Measurements from ENCODE around the gene TMEM52B.

TMEM52B gene

GRCh38 chr12:10159280-10159679 is 19.6 kb upstream of the TMEM52B start:
- Histone ChIP-seq H3K9ac (ENCODE audit: low read depth, low read length) (no peak overlapping the region), H3K36me3 (ENCODE audit: insufficient read depth, low read length) (no peaks in the 10 kb centered on the region), H3K4me1 (ENCODE audit: insufficient read depth, low read length) (no peaks in the 10 kb centered on the region), H3K9me3 (ENCODE audit: control insufficient read depth, insufficient read depth, low read length) (no peaks in the 10 kb centered on the region)

GRCh38 chr12:10160617-10161385 is 18.0 kb upstream of the TMEM52B start:
- no peaks in the 10 kb centered on the region for H3K36me3 ChIP-seq (ENCODE audit: insufficient read depth, low read length)
- H3K4me1 ChIP-seq (ENCODE audit: insufficient read depth, low read length) = no peaks in the 10 kb centered on the region
- no peak overlapping the region for H3K9ac ChIP-seq (ENCODE audit: low read depth, low read length)
- no peaks in the 10 kb centered on the region for H3K9me3 ChIP-seq (ENCODE audit: control insufficient read depth, insufficient read depth, low read length)

- Histone ChIP-seq H3K9me3 (ENCODE audit: control insufficient read depth, insufficient read depth, low read length) (no peaks in the 10 kb centered on the region), H3K4me1 (ENCODE audit: insufficient read depth, low read length) (no peaks in the 10 kb centered on the region), H3K36me3 (ENCODE audit: insufficient read depth, low read length) (no peaks in the 10 kb centered on the region), H3K9ac (ENCODE audit: low read depth, low read length) (no peak overlapping the region)
These were observed 15.7 kb upstream of the TMEM52B start for GRCh38 chr12:10163084-10163483.

GRCh38 chr12:10165421-10165820 is 13.4 kb upstream of the TMEM52B start:
- H3K4me1 ChIP-seq (ENCODE audit: insufficient read depth, low read length) = 0 out of 2 replicates have a peak, but pooled peaks cover 4% of the 10 kb centered on the region
- no peaks in the 10 kb centered on the region for H3K36me3 ChIP-seq (ENCODE audit: insufficient read depth, low read length)
- no peaks in the 10 kb centered on the region for H3K9me3 ChIP-seq (ENCODE audit: control insufficient read depth, insufficient read depth, low read length)

GRCh38 chr12:10167599-10167998 is 11.2 kb upstream of the TMEM52B start:
- Histone ChIP-seq H3K9ac (ENCODE audit: low read depth, low read length) (no peak overlapping the region), H3K4me1 (ENCODE audit: insufficient read depth, low read length) (0 out of 2 replicates have a peak, but pooled peaks cover 4% of the 10 kb centered on the region), H3K9me3 (ENCODE audit: control insufficient read depth, insufficient read depth, low read length) (no peaks in the 10 kb centered on the region), H3K36me3 (ENCODE audit: insufficient read depth, low read length) (no peaks in the 10 kb centered on the region)

More at GRCh38 chr12:10165421-10165820, 13.4 kb upstream of the TMEM52B start:
- no peak overlapping the region for H3K9ac ChIP-seq (ENCODE audit: low read depth, low read length)

- no peaks in the 10 kb centered on the region for H3K9me3 ChIP-seq (ENCODE audit: control insufficient read depth, insufficient read depth, low read length)
- no peak overlapping the region for H3K9ac ChIP-seq (ENCODE audit: low read depth, low read length)
- H3K4me1 ChIP-seq (ENCODE audit: insufficient read depth, low read length) = 0 out of 2 replicates have a peak, but pooled peaks cover 4% of the 10 kb centered on the region
- no peaks in the 10 kb centered on the region for H3K36me3 ChIP-seq (ENCODE audit: insufficient read depth, low read length)
These were observed 9.7 kb upstream of the TMEM52B start for GRCh38 chr12:10169104-10169503.

GRCh38 chr12:10170216-10170615 is 8.6 kb upstream of the TMEM52B start:
- Histone ChIP-seq H3K9ac (ENCODE audit: low read depth, low read length) (no peak overlapping the region), H3K9me3 (ENCODE audit: control insufficient read depth, insufficient read depth, low read length) (no peaks in the 10 kb centered on the region), H3K4me1 (ENCODE audit: insufficient read depth, low read length) (0 out of 2 replicates have a peak, but pooled peaks cover 4% of the 10 kb centered on the region), H3K36me3 (ENCODE audit: insufficient read depth, low read length) (no peaks in the 10 kb centered on the region)

- H3K9me3 ChIP-seq (ENCODE audit: control insufficient read depth, insufficient read depth, low read length) = no peaks in the 10 kb centered on the region
- no peak within 1 kb of the TSS for H3K9ac ChIP-seq (ENCODE audit: low read depth, low read length)
- H3K4me1 ChIP-seq (ENCODE audit: insufficient read depth, low read length) = 0 out of 2 replicates have a peak, but pooled peaks cover 4% of the 10 kb centered on the region
- H3K36me3 ChIP-seq (ENCODE audit: insufficient read depth, low read length) = no peaks in the 10 kb centered on the region
These were observed 6.7 kb upstream of the TMEM52B start, which contains the start of gene OLR1 for GRCh38 chr12:10171973-10172728. Gene OLR1 (minus strand): TSS chr12:10172132. CDS start chr12:10172077, 55 bp downstream.

GRCh38 chr12:10174986-10175614 is 3.7 kb upstream of the TMEM52B start:
- H3K9me3 ChIP-seq (ENCODE audit: control insufficient read depth, insufficient read depth, low read length) = no peaks in the 10 kb centered on the region
- H3K36me3 ChIP-seq (ENCODE audit: insufficient read depth, low read length) = no peaks in the 10 kb centered on the region
- H3K4me1 ChIP-seq (ENCODE audit: insufficient read depth, low read length) = no peaks in the 10 kb centered on the region
- no peak overlapping the region for H3K9ac ChIP-seq (ENCODE audit: low read depth, low read length)

- no peaks in the 10 kb centered on the region for H3K4me1 ChIP-seq (ENCODE audit: insufficient read depth, low read length)
- no peaks in the 10 kb centered on the region for H3K9me3 ChIP-seq (ENCODE audit: control insufficient read depth, insufficient read depth, low read length)
- H3K9ac ChIP-seq (ENCODE audit: low read depth, low read length) = no peak overlapping the region
These were observed 2.8 kb upstream of the TMEM52B start for GRCh38 chr12:10175846-10176636.

GRCh38 chr12:10179776-10180181 is 947 bp downstream of the TMEM52B start:
- no peak overlapping the region for H3K9ac ChIP-seq (ENCODE audit: low read depth, low read length)
- no peaks in the 10 kb centered on the region for H3K36me3 ChIP-seq (ENCODE audit: insufficient read depth, low read length)
- no peaks in the 10 kb centered on the region for H3K9me3 ChIP-seq (ENCODE audit: control insufficient read depth, insufficient read depth, low read length)
- 0 out of 2 replicates have a peak, but pooled peaks cover 3% of the 10 kb centered on the region for H3K4me1 ChIP-seq (ENCODE audit: insufficient read depth, low read length)

More at GRCh38 chr12:10175846-10176636, 2.8 kb upstream of the TMEM52B start:
- no peaks in the 10 kb centered on the region for H3K36me3 ChIP-seq (ENCODE audit: insufficient read depth, low read length)

- Histone ChIP-seq H3K9me3 (ENCODE audit: control insufficient read depth, insufficient read depth, low read length) (no peaks in the 10 kb centered on the region), H3K36me3 (ENCODE audit: insufficient read depth, low read length) (no peaks in the 10 kb centered on the region), H3K9ac (ENCODE audit: low read depth, low read length) (no peak overlapping the region), H3K4me1 (ENCODE audit: insufficient read depth, low read length) (0 out of 2 replicates have a peak, but pooled peaks cover 3% of the 10 kb centered on the region)
These were observed 3.7 kb downstream of the TMEM52B start for GRCh38 chr12:10182354-10183049.

GRCh38 chr12:10184261-10184843 is 5.5 kb downstream of the TMEM52B start:
- 0 out of 2 replicates have a peak, but pooled peaks cover 3% of the 10 kb centered on the region for H3K4me1 ChIP-seq (ENCODE audit: insufficient read depth, low read length)
- no peaks in the 10 kb centered on the region for H3K36me3 ChIP-seq (ENCODE audit: insufficient read depth, low read length)
- no peaks in the 10 kb centered on the region for H3K9me3 ChIP-seq (ENCODE audit: control insufficient read depth, insufficient read depth, low read length)
- no peak overlapping the region for H3K9ac ChIP-seq (ENCODE audit: low read depth, low read length)
